ENCODE data around the gene PCDHGA1.
A peak's percentile ranks its signal among the peaks of the same experiment; 100 is the strongest.

PCDHGA1 gene

GRCh38 chr5:141465351-141465750 is 135.0 kb downstream of the PCDHGA1 start:
- no peak for DNase-seq

- peak; percentile 92 for DNase-seq
These were observed 145.4 kb downstream of the PCDHGA1 start, which contains the start of gene PCDHGC3 for GRCh38 chr5:141475625-141476131. Gene PCDHGC3 (plus strand): TSS chr5:141475966. CDS start chr5:141476117, 151 bp downstream.

GRCh38 chr5:141476132-141476911 is 146.0 kb downstream of the PCDHGA1 start:
- DNase-seq, result no peak

GRCh38 chr5:141477044-141477575 is 146.8 kb downstream of the PCDHGA1 start:
- DNase-seq, result no peak

- DNase-seq, result no peak
These were observed 147.5 kb downstream of the PCDHGA1 start for GRCh38 chr5:141477815-141478214.

GRCh38 chr5:141478321-141478945 is 148.1 kb downstream of the PCDHGA1 start:
- DNase-seq, result no peak

- DNase-seq, result no peak
These were observed 149.5 kb downstream of the PCDHGA1 start for GRCh38 chr5:141479776-141480175.

- no peak for DNase-seq
These were observed 153.6 kb downstream of the PCDHGA1 start for GRCh38 chr5:141483902-141484301.

- no peak for DNase-seq
These were observed 154.0 kb downstream of the PCDHGA1 start for GRCh38 chr5:141484310-141484640.

GRCh38 chr5:141484641-141485311 is 154.5 kb downstream of the PCDHGA1 start, which contains the start of gene PCDHGC4:
Gene PCDHGC4 (plus strand): TSS chr5:141485030. CDS start chr5:141485174, 144 bp downstream.
- DNase-seq, result no peak

GRCh38 chr5:141485321-141486055 is 155.2 kb downstream of the PCDHGA1 start:
- DNase-seq, result no peak

- DNase-seq, result no peak
These were observed 155.8 kb downstream of the PCDHGA1 start for GRCh38 chr5:141486091-141486490.

- DNase-seq, result no peak
These were observed 156.8 kb downstream of the PCDHGA1 start for GRCh38 chr5:141487131-141487530.

- no peak for DNase-seq
These were observed 158.6 kb downstream of the PCDHGA1 start, which contains the start of gene PCDHGC5 for GRCh38 chr5:141488591-141489561. Gene PCDHGC5 (plus strand): TSS chr5:141489081. CDS start chr5:141489241, 160 bp downstream.

- no peak for DNase-seq
These were observed 159.5 kb downstream of the PCDHGA1 start for GRCh38 chr5:141489841-141490240.

GRCh38 chr5:141490271-141490670 is 160.0 kb downstream of the PCDHGA1 start:
- no peak for DNase-seq

GRCh38 chr5:141490771-141491170 is 160.5 kb downstream of the PCDHGA1 start:
- no peak for DNase-seq

- DNase-seq, result no peak
These were observed 161.2 kb downstream of the PCDHGA1 start for GRCh38 chr5:141491323-141492167.

- DNase-seq, result no peak
These were observed 162.0 kb downstream of the PCDHGA1 start for GRCh38 chr5:141492168-141492885.
